Small intestine (tissue), 7 donors: ENCODE data around the gene AHI1. TPM values are rescaled to one million over a fixed set of nuclear protein-coding genes. Genes with fewer than 3 reads are reported as not detected.

Source experiments
- DNase-seq, 2 donors: peaks; one replicate each; pipeline versions ENCODE4 v3.0.0 to v3.0.0-alpha.2; 2013
- FAIRE-seq: peaks from 2 replicates; lab custom pipeline; 2012; peaks lifted over from hg19 to GRCh38; lab: Jason Lieb, UNC
- H3K27ac ChIP-seq, 3 donors: one replicate each; pipeline ENCODE4 v1.5.1; 2013; ENCODE audit warnings: low read length in 2 of 3, mild to moderate bottlenecking in 2 of 3, control low read depth in 1 of 3, inconsistent platforms in 1 of 3, low read depth in 1 of 3, moderate library complexity in 1 of 3
- H3K27me3 ChIP-seq, 3 donors: one replicate each; pipeline ENCODE4 v1.6.1; 2013; ENCODE audit warnings: low read length in 3 of 3, inconsistent platforms in 1 of 3; ENCODE audit not compliant: control insufficient read depth in 3 of 3, insufficient read depth in 3 of 3
- H3K36me3 ChIP-seq, 3 donors: one replicate each; pipeline ENCODE4 v1.6.1; 2013; ENCODE audit warnings: low read length in 3 of 3, inconsistent platforms in 1 of 3, low read depth in 1 of 3, mild to moderate bottlenecking in 1 of 3, moderate library complexity in 1 of 3; ENCODE audit not compliant: control insufficient read depth in 3 of 3, insufficient read depth in 2 of 3
- H3K4me1 ChIP-seq, 3 donors: one replicate each; pipeline ENCODE4 v1.6.1; 2013; ENCODE audit warnings: low read length in 2 of 3, inconsistent platforms in 1 of 3, low read depth in 1 of 3, mild to moderate bottlenecking in 1 of 3, moderate library complexity in 1 of 3; ENCODE audit not compliant: control insufficient read depth in 3 of 3, insufficient read depth in 2 of 3
- H3K4me3 ChIP-seq, 3 donors: one replicate each; pipeline ENCODE4 v1.5.1; 2013; ENCODE audit warnings: low read length in 3 of 3, control low read depth in 1 of 3, inconsistent platforms in 1 of 3, low read depth in 1 of 3, mild to moderate bottlenecking in 1 of 3, moderate library complexity in 1 of 3
- H3K9me3 ChIP-seq, 2 donors: one replicate each; pipeline ENCODE4 v1.6.1; 2013; ENCODE audit warnings: low read depth in 1 of 2, low read length in 1 of 2; ENCODE audit not compliant: control insufficient read depth in 2 of 2, insufficient read depth in 1 of 2
- WGBS, 3 donors: extraction: QIAGEN DNeasy Blood & Tissue Kit; methylation state at CpG; one replicate each; pipeline ENCODE4 v1.1.7; 2013; 5-methylcytosine and 5-hydroxymethylcytosine counted together
- polyA plus RNA-seq, 4 donors: library from polyadenylated mRNA; stranded (reverse) in 3 of 4; unstranded in 1 of 4; fragments of 200-250 nt in 3 of 4; fragments of 120-200 nt in 1 of 4; gene quantifications; one replicate each; pipeline versions ENCODE4 v1.2.1 to v1.2.3, GENCODE V29; 2013
- donor health status: healthy with polysubstance abuse.
- donor health status: control.
- donor health status: control.
- donor health status: Bipolar disorder and iron deficiency.
- donor health status: healthy.

AHI1 gene
- polyA plus RNA-seq, 4 donors: 1.1 to 20.2 (median 5.0) TPM

DNA sequence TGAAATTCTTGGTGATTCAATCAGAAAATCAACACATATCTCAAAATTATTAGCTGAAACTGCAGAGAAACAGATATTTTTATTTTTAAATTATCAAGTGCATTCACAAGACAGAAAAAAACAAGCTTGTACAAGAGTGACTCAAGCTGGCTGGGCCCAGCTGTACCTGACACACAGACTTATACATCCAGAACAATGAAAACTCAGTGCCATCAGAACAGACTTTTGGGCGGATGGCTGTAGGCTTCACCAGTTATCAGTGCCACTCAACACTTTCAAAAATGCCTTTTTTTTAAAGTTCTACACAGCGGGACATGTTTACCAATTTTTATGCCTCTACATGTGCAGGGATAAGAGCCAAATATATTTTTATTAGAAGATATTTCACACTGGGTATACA lies 213.6 kb downstream of the AHI1 start:
- Histone ChIP-seq H3K4me3 (no peak overlapping the region), H3K27ac (no peak overlapping the region), H3K27me3 (no peaks in the 10 kb centered on the region), H3K36me3 (peaks cover 0 to 2% (median 0%) of the 10 kb centered on the region in 3 donors), H3K4me1 (no peaks in the 10 kb centered on the region), H3K9me3 (no peaks in the 10 kb centered on the region)
- 95 to 98% (median 98%) methylated on average over 2 of the region's 2 CpGs for whole genome bisulfite sequencing, 3 donors
- FAIRE-seq (no peak), DNase-seq (no peak)

DNA sequence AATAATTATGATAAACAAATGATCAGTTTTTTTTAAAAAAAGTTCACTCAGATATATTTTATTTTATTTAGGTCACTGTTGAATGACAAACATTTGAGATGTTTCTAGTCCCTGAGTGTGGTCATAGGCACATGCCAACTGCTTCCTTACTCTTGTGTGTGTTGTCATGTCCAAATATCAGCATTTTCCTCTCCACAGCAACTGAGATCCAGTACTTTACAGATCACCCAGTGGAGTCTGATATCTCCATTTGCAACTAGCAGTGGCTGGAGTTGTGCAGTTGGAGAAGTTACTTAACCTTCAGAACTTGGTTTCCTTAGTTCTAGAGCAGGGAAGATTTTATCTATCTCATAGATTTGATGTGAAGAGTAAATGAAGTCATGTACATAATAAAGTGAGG lies 215.1 kb downstream of the AHI1 start:
- Histone ChIP-seq H3K36me3 (peaks cover 0 to 2% (median 0%) of the 10 kb centered on the region in 3 donors), H3K4me1 (no peaks in the 10 kb centered on the region), H3K4me3 (no peak overlapping the region), H3K27ac (no peak overlapping the region), H3K9me3 (no peaks in the 10 kb centered on the region), H3K27me3 (no peaks in the 10 kb centered on the region)
- FAIRE-seq (no peak), DNase-seq (no peak)

DNA sequence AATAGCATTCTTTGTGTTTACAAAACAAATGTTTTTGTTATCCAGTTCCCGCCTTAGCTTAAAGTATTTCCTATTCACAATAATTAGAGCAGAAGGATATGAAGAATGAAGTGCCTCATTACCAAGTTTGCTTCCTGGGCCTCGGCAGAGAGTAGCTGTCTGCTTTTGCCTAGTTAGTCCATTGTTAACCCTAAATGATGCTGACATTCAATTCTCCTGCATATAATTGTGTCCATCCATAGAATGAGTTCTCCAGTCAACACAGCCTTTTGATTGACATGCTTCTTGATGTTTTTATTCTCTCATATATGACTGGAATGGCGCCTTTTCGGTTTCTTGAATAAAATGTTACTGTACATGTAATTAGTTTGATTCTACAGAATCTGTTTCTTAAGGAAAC lies 215.6 kb downstream of the AHI1 start:
- FAIRE-seq: no peak
- H3K27ac ChIP-seq: no peak overlapping the region
- whole genome bisulfite sequencing, 3 donors: 85 to 96% (median 95%) methylated on average over 4 of the region's 4 CpGs
- DNase-seq: no peak
- H3K9me3 ChIP-seq: no peaks in the 10 kb centered on the region
- no peaks in the 10 kb centered on the region for H3K36me3 ChIP-seq
- H3K27me3 ChIP-seq: no peaks in the 10 kb centered on the region
- no peak overlapping the region for H3K4me3 ChIP-seq
- no peaks in the 10 kb centered on the region for H3K4me1 ChIP-seq

DNA sequence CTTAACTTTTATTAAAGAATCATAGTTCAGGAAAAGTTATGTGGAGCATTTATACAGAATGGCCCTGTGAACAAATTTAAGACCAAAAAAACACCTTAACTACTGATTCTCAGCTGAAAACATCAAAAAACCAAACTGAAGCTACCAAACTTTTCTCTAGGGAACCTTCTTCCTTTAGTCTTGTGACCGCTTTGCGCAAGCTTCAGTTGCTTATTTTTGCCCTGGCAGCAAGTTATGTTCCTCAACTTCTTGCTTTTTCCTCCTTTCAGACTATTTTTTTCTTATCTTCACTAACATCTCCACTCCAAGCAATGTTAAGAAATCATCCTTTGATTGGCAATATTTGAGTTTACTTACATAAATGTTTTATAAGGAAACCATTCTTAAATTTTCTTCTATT lies 216.3 kb downstream of the AHI1 start:
- Histone ChIP-seq H3K27me3 (no peaks in the 10 kb centered on the region), H3K36me3 (no peaks in the 10 kb centered on the region), H3K27ac (no peak overlapping the region), H3K9me3 (no peaks in the 10 kb centered on the region), H3K4me3 (no peak overlapping the region), H3K4me1 (no peaks in the 10 kb centered on the region)
- no peak for FAIRE-seq
- DNase-seq: no peak
- 80 to 98% (median 91%) methylated on average over 2 of the region's 2 CpGs for WGBS, 3 donors

DNA sequence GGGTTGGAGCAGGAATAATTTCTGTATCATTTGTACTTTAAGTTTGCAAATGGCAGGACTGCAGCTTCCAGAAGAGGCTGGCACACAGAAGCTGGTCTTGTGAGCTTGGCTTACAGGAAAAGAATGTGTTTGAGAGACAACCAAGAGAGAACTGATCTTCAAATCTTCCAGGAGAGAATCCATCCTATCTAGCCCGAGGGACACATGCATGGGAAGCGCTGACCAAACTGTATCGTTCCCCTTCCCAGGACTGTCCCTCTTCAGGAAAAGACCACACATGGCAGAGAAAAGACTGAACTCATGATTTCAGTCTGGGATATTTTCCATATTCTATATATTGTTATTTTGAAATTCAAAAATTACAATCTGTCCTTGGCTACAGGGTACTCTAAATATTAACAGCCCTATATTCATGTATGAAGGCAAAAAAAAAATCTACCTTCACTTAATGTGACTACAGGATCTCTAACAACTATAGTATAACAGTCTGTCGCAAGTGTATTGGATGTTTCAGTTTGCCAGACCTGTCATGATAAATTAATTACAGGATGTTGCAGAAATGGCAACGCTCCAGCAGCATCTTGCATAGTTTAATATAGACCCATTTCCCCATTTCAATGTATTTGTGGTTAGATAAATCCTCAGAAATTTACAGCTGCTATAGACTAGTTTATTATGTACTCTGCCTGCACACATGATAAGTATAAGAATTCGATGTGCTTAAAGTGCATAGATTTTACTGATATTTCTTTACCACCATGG lies 217.0 kb downstream of the AHI1 start:
- Histone ChIP-seq H3K27ac (no peak overlapping the region), H3K36me3 (no peaks in the 10 kb centered on the region), H3K9me3 (no peaks in the 10 kb centered on the region), H3K4me1 (no peaks in the 10 kb centered on the region), H3K4me3 (no peak overlapping the region), H3K27me3 (no peaks in the 10 kb centered on the region)
- FAIRE-seq (no peak), DNase-seq (no peak)
- WGBS, 3 donors: 44 to 85% (median 78%) methylated on average over 6 of the region's 6 CpGs

DNA sequence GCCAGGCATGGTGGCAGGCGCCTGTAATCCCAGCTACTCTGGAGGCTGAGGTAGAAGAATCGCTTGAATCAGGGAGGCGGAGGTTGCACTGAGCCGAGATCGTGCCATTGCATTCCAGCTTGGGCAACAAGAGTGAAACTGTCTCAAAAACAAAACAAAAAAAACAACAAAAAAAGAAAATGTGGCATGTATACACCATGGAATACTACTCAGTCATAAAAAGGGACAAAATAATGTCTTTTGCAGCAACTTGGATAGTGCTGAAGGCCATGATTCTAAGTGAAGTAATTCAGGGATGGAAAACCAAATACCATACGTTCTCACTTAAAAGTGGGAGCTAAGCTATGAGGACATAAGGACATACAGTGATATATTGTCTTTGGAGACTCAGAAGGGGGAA lies 220.1 kb downstream of the AHI1 start:
- 96 to 98% (median 98%) methylated on average over 6 of the region's 6 CpGs for WGBS, 3 donors
- no peak overlapping the region for H3K4me3 ChIP-seq
- no peaks in the 10 kb centered on the region for H3K4me1 ChIP-seq
- no peaks in the 10 kb centered on the region for H3K9me3 ChIP-seq
- no peak for FAIRE-seq
- no peaks in the 10 kb centered on the region for H3K36me3 ChIP-seq
- H3K27me3 ChIP-seq: no peaks in the 10 kb centered on the region
- no peak overlapping the region for H3K27ac ChIP-seq
- DNase-seq: no peak

DNA sequence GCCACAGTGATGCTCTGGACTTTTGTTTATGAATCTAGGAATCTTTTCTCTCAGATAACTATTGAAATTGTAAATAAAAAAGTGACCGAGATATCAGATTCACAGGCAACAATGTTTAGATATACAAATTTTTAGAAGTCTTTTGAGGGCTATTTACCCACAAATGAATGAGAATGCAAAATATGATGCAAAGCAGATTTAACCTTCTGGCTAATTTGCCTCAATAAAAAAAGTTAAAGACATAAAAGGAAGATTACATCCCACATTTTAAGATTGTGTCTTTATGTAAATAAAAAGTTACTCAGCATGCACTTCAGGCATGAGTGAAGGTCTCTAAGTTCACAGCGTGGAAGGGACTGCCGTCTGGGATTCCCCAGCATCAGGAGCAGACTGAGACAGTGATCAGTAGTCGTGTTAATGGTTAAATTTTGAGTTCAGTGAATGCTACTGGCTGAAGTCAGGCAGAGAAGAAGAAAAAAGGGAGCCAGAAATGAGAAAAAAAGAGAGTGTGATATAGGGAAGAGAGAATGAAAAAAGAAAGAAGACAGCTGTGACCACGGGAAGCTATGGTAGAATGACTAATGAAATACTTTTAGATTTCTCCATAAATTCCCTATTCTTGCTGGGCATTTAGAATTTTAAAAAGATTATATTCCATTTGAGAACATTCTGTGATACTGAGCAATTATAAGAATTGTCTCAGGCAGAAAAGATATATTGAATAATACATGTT lies 222.8 kb downstream of the AHI1 start:
- H3K9me3 ChIP-seq: no peaks in the 10 kb centered on the region
- no peaks in the 10 kb centered on the region for H3K27me3 ChIP-seq
- no peak overlapping the region for H3K27ac ChIP-seq
- H3K36me3 ChIP-seq: no peaks in the 10 kb centered on the region
- WGBS, 3 donors: 30 to 50% (median 37%) methylated on average over 5 of the region's 5 CpGs
- peaks cover 0 to 21% (median 0%) of the 10 kb centered on the region in 3 donors for H3K4me1 ChIP-seq
- FAIRE-seq: no peak
- DNase-seq: no peak
- no peak overlapping the region for H3K4me3 ChIP-seq

DNA sequence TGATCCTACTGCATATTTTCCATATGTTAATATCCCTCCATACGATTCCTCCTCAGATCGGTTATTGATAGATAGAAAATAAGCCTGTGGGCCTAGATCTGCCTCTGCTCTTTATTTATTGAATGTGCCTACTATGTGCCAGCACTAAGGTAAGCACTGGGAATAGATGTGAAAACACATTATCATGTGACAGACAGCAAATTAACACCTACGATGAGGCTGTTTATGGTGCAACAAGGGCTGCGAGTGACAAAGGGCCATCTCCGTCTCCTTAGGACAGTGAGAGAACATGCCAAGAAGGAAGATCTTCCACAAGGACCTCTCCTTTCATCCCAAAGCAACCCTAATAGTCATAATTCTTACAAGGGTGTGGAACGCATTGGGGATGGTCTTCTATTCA lies 225.9 kb downstream of the AHI1 start:
- Histone ChIP-seq H3K36me3 (no peaks in the 10 kb centered on the region), H3K4me3 (no peak overlapping the region), H3K27ac (peak overlapping the region in 2 of 3 donors; percentile 90 to 92), H3K27me3 (no peaks in the 10 kb centered on the region), H3K9me3 (no peaks in the 10 kb centered on the region), H3K4me1 (peaks cover 0 to 50% (median 9%) of the 10 kb centered on the region in 3 donors)
- DNase-seq (peak in 1 of 2 donors; percentile 36), FAIRE-seq (no peak)
- 32 to 58% (median 48%) methylated on average over 6 of the region's 6 CpGs for WGBS, 3 donors
